Ecto neural progenitor cell (in vitro differentiated cells): Measurements from ENCODE around the gene SH3RF2.
"Not testable (repeated sequence)": the region's sequence is repeated elsewhere in the genome, so short reads cannot be mapped to it uniquely, and the experiment has no call there.

ENCODE experiments used
- DNase-seq: peaks from one replicate; pipeline ENCODE4 v3.0.0-alpha.2; 2018; ENCODE audit warnings: low spot score

Gene SH3RF2

GRCh38 chr5:146084376-146084775 lies 148.0 kb downstream of the SH3RF2 start:
- no peak for DNase-seq

GRCh38 chr5:146088098-146088497 lies 151.7 kb downstream of the SH3RF2 start:
- DNase-seq = no peak

GRCh38 chr5:146089287-146089686 lies 152.9 kb downstream of the SH3RF2 start:
- DNase-seq = no peak

- no peak for DNase-seq
These were observed 155.5 kb downstream of the SH3RF2 start for GRCh38 chr5:146091881-146092280.

GRCh38 chr5:146098047-146098446 lies 161.7 kb downstream of the SH3RF2 start:
- DNase-seq = no peak

- no peak for DNase-seq
These were observed 165.3 kb downstream of the SH3RF2 start for GRCh38 chr5:146101646-146102045.

- DNase-seq = no peak
These were observed 167.2 kb downstream of the SH3RF2 start for GRCh38 chr5:146103594-146103993.

- no peak for DNase-seq
These were observed 169.1 kb downstream of the SH3RF2 start, which contains the start of gene PLAC8L1 for GRCh38 chr5:146105477-146105876. Gene PLAC8L1, minus strand, starts transcription at chr5:146105577. Its CDS starts 1,266 bp downstream, at chr5:146104311.

GRCh38 chr5:146107901-146108300 lies 171.5 kb downstream of the SH3RF2 start:
- no peak for DNase-seq

- DNase-seq = not testable (repeated sequence)
These were observed 172.5 kb downstream of the SH3RF2 start for GRCh38 chr5:146108870-146109269.

GRCh38 chr5:146109379-146109778 lies 173.0 kb downstream of the SH3RF2 start:
- DNase-seq = no peak

- DNase-seq = no peak
These were observed 175.0 kb downstream of the SH3RF2 start for GRCh38 chr5:146111409-146111808.

GRCh38 chr5:146112476-146112875 lies 176.1 kb downstream of the SH3RF2 start:
- no peak for DNase-seq
